ENCODE measurements around the gene KRT80. TPM values are rescaled to one million over a fixed set of nuclear protein-coding genes. Genes with fewer than 3 reads are reported as not detected.
A peak's percentile ranks its signal among the peaks of the same experiment; 100 is the strongest.

KRT80 gene
- total RNA-seq, 2 donors from 2014 or later, result 0.66 to 4.9 TPM

DNA sequence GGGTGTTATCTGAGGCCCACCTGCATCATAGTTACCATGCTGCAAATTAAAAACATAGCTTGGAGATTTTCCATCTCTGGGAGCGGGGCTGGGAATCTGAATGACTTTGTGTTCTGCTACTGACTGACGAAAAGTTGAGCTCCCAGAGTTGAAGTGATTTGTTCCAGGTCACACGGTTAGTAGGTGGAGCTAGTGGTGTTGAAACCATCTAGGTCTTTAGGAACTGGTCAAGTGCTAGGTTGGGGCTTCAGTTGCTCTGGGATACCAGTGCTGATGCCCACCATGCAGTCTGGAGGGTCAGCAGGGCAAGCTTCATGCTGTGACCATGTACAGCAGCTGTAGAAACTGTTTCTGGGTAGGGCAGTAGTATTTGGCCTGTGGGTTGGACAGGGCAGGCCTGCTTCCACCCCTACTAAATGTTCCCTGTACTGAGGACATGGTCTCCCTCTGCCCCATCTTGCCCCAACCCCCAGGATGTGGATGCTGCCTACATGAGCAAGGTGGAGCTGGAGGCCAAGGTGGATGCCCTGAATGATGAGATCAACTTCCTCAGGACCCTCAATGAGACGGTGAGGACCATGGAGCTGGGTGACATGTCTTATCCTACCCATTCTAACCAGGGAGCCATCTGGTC is 46.5 kb upstream of the KRT80 start:
- intact Hi-C loops (cut with DNase I), result no loop called here
- H3K27me3 ChIP-seq, result peaks cover 2% of the 10 kb centered on the region
- H3K27ac ChIP-seq, result no peak overlapping the region
- H3K9me3 ChIP-seq, result no peaks in the 10 kb centered on the region
- DNase-seq, result no peak
- H3K4me1 ChIP-seq, result no peaks in the 10 kb centered on the region
- H3K9ac ChIP-seq (ENCODE audit: low read depth in 2 of 2, low read length in 2 of 2), result no peak overlapping the region
- TF ChIP-seq, protein P1, sequence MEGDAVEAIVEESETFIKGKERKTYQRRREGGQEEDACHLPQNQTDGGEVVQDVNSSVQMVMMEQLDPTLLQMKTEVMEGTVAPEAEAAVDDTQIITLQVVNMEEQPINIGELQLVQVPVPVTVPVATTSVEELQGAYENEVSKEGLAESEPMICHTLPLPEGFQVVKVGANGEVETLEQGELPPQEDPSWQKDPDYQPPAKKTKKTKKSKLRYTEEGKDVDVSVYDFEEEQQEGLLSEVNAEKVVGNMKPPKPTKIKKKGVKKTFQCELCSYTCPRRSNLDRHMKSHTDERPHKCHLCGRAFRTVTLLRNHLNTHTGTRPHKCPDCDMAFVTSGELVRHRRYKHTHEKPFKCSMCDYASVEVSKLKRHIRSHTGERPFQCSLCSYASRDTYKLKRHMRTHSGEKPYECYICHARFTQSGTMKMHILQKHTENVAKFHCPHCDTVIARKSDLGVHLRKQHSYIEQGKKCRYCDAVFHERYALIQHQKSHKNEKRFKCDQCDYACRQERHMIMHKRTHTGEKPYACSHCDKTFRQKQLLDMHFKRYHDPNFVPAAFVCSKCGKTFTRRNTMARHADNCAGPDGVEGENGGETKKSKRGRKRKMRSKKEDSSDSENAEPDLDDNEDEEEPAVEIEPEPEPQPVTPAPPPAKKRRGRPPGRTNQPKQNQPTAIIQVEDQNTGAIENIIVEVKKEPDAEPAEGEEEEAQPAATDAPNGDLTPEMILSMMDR (IDR thresholded peaks at IDR 0.05), result no peak
- no peak overlapping the region for H3K4me3 ChIP-seq
- H3K36me3 ChIP-seq, result no peaks in the 10 kb centered on the region

DNA sequence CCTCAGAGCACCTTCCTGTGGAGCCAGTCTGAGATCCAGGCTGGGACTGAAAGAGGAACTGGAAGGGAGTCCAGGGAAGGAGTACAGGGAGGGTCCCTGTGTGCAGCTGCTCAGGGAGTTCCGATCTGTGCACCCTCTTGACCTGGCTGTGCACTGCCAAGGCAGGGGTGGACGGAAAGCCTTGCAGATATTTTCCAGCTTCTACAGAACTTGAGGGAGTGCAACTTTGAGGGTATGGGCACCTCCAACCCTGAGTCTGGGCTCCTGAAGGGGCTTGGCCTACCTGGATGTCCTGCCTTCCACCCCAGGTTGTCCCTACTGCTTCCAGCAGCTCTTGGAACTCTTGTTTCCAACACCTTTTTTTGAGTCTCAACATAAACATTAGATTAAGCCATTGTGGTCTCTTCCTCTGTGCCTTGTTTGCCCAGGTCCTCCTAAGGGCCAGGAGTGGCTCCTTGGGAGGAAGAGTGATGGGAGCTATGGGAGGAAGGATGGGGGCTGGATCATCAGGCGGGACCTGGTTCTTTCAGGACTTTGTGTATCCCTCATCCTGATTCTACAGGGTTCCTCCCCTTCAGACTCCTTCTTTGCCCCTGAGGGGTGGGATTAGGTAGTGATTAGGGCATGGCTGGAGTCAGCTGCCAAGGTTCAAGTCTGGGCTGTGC is 44.7 kb upstream of the KRT80 start:
- Histone ChIP-seq H3K27ac (no peak overlapping the region), H3K9me3 (no peaks in the 10 kb centered on the region), H3K4me1 (peaks cover 10% of the 10 kb centered on the region), H3K9ac (ENCODE audit: low read depth in 2 of 2, low read length in 2 of 2) (no peak overlapping the region), H3K27me3 (peaks cover 6% of the 10 kb centered on the region), H3K4me3 (no peak overlapping the region), H3K36me3 (no peaks in the 10 kb centered on the region)
- intact Hi-C loops (cut with DNase I), result no loop called here
- TF ChIP-seq, protein P1 (IDR thresholded peaks at IDR 0.05), result no peak
- DNase-seq, result no peak

DNA sequence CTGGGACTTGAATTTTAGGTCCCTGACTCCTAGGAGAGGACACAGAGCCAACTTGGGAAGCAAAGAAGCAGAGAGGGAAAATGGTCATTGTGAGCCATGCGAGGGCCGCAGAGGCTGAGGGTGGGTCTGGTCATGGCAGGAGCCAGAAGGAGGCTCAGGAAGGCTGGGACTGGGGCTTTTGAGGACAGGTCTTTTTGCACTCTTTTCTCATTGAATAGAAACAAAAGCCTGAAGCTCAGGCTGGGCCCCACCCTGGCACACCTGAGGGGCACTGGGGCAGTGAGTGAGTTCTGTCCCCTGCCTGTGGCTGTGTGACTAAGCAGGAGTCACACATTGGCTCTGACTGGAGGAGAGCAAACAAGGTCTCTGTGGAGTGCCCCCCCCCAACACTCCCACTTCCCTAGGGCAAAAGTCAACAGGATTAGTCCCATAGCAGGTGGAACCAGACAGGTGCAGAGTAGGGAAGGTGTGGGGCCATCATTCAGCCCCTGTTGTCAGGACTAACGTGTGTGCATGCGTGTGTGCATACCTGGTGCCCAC is 44.1 kb upstream of the KRT80 start:
- H3K27me3 ChIP-seq, result peaks cover 6% of the 10 kb centered on the region
- H3K9me3 ChIP-seq, result no peaks in the 10 kb centered on the region
- no peak overlapping the region for H3K4me3 ChIP-seq
- H3K4me1 ChIP-seq, result peaks cover 10% of the 10 kb centered on the region
- no peak overlapping the region for H3K27ac ChIP-seq
- peak; percentile 67 for DNase-seq
- H3K36me3 ChIP-seq, result no peaks in the 10 kb centered on the region
- TF ChIP-seq, protein P1 (IDR thresholded peaks at IDR 0.05), result no peak
- intact Hi-C loops (cut with DNase I), result no loop called here
- peak overlapping the region in 1 of 2 donors; percentile 26 for H3K9ac ChIP-seq (ENCODE audit: low read depth in 2 of 2, low read length in 2 of 2)

DNA sequence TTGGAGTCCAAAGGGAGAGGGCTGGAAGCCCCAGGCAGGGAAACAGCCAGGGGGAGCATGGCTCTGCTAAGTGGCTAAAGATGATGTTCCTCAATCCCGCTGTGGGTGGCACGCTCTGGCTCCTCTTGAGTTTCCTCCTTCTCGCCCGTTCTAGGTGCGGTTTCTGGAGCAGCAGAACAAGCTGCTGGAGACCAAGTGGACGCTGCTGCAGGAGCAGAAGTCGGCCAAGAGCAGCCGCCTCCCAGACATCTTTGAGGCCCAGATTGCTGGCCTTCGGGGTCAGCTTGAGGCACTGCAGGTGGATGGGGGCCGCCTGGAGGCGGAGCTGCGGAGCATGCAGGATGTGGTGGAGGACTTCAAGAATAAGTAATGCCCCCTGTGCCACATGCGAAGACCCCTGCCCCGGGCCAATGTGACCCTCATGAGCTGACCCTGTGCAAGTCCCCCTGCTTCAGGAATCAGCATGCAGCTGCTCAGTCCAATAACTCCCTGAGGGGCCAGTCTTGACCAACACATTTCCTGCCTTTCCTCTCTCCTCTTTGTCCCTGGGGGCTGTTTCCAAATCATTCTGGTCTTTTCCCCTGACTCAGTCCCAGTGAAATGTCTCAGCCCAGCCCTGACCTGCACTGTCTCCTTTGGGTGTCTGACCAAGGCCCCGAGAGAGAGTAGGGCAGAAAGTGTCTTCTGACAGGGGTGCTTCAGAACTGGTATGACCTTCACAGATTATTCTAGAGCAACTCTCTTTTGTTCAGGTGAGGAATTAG is 43.4 kb upstream of the KRT80 start:
- no peak for DNase-seq
- H3K27me3 ChIP-seq, result peaks cover 6% of the 10 kb centered on the region
- peak overlapping the region in 1 of 2 donors; percentile 26 for H3K9ac ChIP-seq (ENCODE audit: low read depth in 2 of 2, low read length in 2 of 2)
- TF ChIP-seq, protein P1 (IDR thresholded peaks at IDR 0.05), result no peak
- H3K27ac ChIP-seq, result no peak overlapping the region
- H3K9me3 ChIP-seq, result no peaks in the 10 kb centered on the region
- no peak overlapping the region for H3K4me3 ChIP-seq
- intact Hi-C loops (cut with DNase I), result no loop called here
- peaks cover 10% of the 10 kb centered on the region for H3K4me1 ChIP-seq
- H3K36me3 ChIP-seq, result no peaks in the 10 kb centered on the region

DNA sequence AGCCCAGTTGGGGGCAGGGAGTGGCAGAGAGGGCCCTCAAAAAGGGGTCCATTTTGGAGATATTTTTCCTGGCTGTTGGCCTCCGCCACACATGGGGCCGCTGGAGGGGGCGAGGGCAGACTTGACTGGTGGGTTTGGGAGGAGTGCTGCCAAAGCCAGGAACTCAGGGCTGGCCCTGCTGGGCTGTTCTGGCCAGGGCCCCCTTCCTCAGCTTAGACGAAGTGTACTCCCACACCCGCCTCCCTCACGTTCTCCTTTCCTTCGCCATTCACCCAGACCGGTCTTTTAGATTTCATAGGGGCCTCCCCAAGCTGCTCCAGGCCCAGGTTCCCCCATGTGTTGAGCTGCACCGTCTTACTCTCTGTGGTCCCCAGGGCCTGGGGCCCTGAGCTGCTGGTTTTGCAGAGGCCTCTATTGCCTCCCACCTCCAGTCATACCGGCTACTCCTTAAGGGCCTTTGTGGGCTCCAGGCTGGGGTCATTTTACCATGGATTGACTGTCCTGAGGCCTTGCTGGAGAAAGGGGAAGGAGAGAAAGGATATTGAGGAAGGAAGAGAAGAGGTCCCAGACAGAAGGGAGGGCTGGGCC is 42.5 kb upstream of the KRT80 start:
- DNase-seq, result no peak
- Histone ChIP-seq H3K27ac (no peak overlapping the region), H3K9ac (ENCODE audit: low read depth in 2 of 2, low read length in 2 of 2) (no peak overlapping the region), H3K4me3 (no peak overlapping the region), H3K4me1 (peaks cover 10% of the 10 kb centered on the region), H3K36me3 (no peaks in the 10 kb centered on the region), H3K27me3 (peaks cover 6% of the 10 kb centered on the region), H3K9me3 (no peaks in the 10 kb centered on the region)
- TF ChIP-seq, protein P1 (IDR thresholded peaks at IDR 0.05), result no peak
- intact Hi-C loops (cut with DNase I), result no loop called here
